MCF 10A (cell line): Measurements from ENCODE around the gene ADAMTS2. TPM values are rescaled to one million over a fixed set of nuclear protein-coding genes. Genes with fewer than 3 reads are reported as not detected.
A peak's percentile ranks its signal among the peaks of the same experiment; 100 is the strongest.

Experiments used
- BruUV-seq: library from RNA; stranded (reverse); fragments of 400-500 nt; replicated peaks from 2 replicates; lab custom pipeline; 2021; lab: Mats Ljungman, UMichigan
- CTCF ChIA-PET: fragments of 300-600 bp; sonication (Branson Sonifier 250); formaldehyde crosslinking; extraction: SDS; loops from one replicate; lab custom pipeline; 2021; ENCODE audit warnings: antibody characterized with exemption, inconsistent platforms; lab: Yijun Ruan, JAX
- POLR2A ChIA-PET: fragments of 300-600, 350-650 bp; sonication (Branson Sonifier 250); formaldehyde crosslinking; extraction: SDS; loops from one replicate; lab custom pipeline; 2020; ENCODE audit warnings: antibody characterized with exemption, inconsistent platforms; lab: Yijun Ruan, JAX
- DNase-seq: peaks from one replicate; pipeline ENCODE4 v3.0.0-alpha.2; 2018; ENCODE audit not compliant: unreplicated experiment
- H3K27ac Mint-ChIP-seq: one replicate; pipeline ENCODE4 v1.8.0; 2022; ENCODE audit warnings: mild to moderate bottlenecking, low read depth, mixed read lengths; ENCODE audit not compliant: unreplicated experiment
- H3K27me3 Mint-ChIP-seq: one replicate; pipeline ENCODE4 v1.8.0; 2022; ENCODE audit warnings: mixed read lengths; ENCODE audit not compliant: insufficient read depth, unreplicated experiment
- H3K36me3 Mint-ChIP-seq: one replicate; pipeline ENCODE4 v1.8.0; 2022; ENCODE audit warnings: mild to moderate bottlenecking, moderate library complexity, mixed read lengths; ENCODE audit not compliant: insufficient read depth, unreplicated experiment
- H3K4me1 Mint-ChIP-seq: one replicate; pipeline ENCODE4 v1.8.0; 2022; ENCODE audit warnings: mixed read lengths; ENCODE audit not compliant: insufficient read depth, unreplicated experiment
- H3K4me3 Mint-ChIP-seq: one replicate; pipeline ENCODE4 v1.8.0; 2022; ENCODE audit warnings: mild to moderate bottlenecking, moderate library complexity, mixed read lengths; ENCODE audit not compliant: unreplicated experiment
- H3K9me3 Mint-ChIP-seq: one replicate; pipeline ENCODE4 v1.8.0; 2022; ENCODE audit warnings: mixed read lengths; ENCODE audit not compliant: unreplicated experiment
- intact Hi-C: fragments of 100-400 bp; cut with micrococcal nuclease; formaldehyde crosslinking; loops from 2 replicates; pipeline ENCODE4 v1.14.1; 2022
- total RNA-seq: library from RNA; stranded (reverse); gene quantifications from 2 replicates; pipeline ENCODE4 v1.2.3, GENCODE V29; 2022
- TF ChIP-seq, protein P1 (sequence below): fragments of 200-600 bp; IDR thresholded peaks from one replicate; pipeline ENCODE4 v1.8.0; 2022; ENCODE audit warnings: antibody characterized with exemption, mild to moderate bottlenecking; ENCODE audit not compliant: unreplicated experiment

Gene ADAMTS2
- total RNA-seq, 1 experiment from 2014 or later: not detected

DNA sequence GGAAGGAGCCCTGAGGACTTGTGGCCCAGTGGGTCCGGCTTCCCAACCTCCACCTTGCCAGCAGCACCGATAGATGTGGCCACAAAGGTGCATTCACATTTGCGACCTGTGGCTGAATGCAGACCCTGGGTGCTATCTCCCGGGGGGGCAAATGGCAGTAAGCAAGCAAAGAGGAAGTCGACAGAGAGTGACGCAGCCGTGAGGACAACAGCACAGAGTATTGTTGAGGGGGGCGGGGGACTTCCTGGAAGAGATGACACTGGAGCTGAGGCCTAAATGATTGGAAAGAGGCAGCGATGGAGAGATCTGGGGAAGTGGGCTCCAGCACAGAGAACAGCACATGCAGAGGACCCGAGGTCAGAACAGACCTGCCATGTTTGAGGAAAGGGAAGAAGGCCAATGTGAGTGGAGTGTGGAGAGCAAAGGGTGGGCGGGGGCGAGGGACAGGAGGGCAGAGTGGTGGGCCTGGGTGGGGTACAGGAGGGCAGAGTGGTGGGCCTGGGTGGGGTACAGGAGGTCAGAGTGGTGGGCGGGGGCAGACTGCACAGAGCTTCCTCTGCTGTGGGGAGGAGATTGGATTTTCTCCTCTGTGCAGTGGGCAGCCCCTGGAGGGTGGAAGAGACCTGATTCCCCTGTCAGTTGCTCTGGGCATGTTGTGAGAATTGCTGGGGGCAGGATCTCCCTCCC, 42.6 kb downstream of the ADAMTS2 start:
- TF ChIP-seq, protein P1, sequence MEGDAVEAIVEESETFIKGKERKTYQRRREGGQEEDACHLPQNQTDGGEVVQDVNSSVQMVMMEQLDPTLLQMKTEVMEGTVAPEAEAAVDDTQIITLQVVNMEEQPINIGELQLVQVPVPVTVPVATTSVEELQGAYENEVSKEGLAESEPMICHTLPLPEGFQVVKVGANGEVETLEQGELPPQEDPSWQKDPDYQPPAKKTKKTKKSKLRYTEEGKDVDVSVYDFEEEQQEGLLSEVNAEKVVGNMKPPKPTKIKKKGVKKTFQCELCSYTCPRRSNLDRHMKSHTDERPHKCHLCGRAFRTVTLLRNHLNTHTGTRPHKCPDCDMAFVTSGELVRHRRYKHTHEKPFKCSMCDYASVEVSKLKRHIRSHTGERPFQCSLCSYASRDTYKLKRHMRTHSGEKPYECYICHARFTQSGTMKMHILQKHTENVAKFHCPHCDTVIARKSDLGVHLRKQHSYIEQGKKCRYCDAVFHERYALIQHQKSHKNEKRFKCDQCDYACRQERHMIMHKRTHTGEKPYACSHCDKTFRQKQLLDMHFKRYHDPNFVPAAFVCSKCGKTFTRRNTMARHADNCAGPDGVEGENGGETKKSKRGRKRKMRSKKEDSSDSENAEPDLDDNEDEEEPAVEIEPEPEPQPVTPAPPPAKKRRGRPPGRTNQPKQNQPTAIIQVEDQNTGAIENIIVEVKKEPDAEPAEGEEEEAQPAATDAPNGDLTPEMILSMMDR: no peak
- no peak for DNase-seq
- ChIA-PET POLR2A (no interaction called here), CTCF (no interaction called here)
- Mint-ChIP-seq H3K9me3 (peaks cover 30% of the 10 kb centered on the region), H3K4me3 (no peak overlapping the region), H3K4me1 (peaks cover 33% of the 10 kb centered on the region), H3K27ac (peak overlapping the region; percentile 53), H3K36me3 (peaks cover 6% of the 10 kb centered on the region), H3K27me3 (no peaks in the 10 kb centered on the region)
- no TSS peak for BruUV-seq
- intact Hi-C loops: no loop called here

DNA sequence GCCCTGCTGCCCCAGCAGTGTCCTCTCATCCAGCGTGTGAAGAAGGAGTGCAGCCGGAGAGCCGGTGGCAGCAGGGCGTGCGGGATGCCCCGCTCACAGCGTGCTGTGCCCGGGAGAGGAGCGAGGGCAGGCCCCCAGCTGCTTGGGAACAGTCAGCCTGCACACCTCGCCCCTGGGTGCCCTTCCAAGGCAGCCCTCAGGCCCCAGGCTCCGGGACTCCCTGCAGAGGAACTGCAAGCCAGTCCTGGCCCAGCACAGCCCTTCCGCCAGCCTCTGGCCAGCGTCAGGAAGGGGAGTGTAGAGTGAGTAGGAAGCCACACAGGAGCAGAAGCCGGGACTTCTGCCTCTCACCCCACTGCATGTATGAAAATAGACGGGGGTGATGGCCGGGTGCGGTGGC, 43.5 kb downstream of the ADAMTS2 start:
- H3K9me3 Mint-ChIP-seq: peaks cover 26% of the 10 kb centered on the region
- DNase-seq: no peak
- CTCF ChIA-PET: no interaction called here
- BruUV-seq: no TSS peak
- intact Hi-C loops: no loop called here
- TF ChIP-seq, protein P1: no peak
- no peak overlapping the region for H3K4me3 Mint-ChIP-seq
- POLR2A ChIA-PET: no interaction called here
- no peaks in the 10 kb centered on the region for H3K27me3 Mint-ChIP-seq
- H3K4me1 Mint-ChIP-seq: peaks cover 33% of the 10 kb centered on the region
- no peak overlapping the region for H3K27ac Mint-ChIP-seq
- H3K36me3 Mint-ChIP-seq: peaks cover 6% of the 10 kb centered on the region

- Mint-ChIP-seq H3K27me3 (no peaks in the 10 kb centered on the region), H3K36me3 (peaks cover 6% of the 10 kb centered on the region), H3K9me3 (peaks cover 26% of the 10 kb centered on the region), H3K4me1 (peaks cover 29% of the 10 kb centered on the region), H3K4me3 (no peak overlapping the region), H3K27ac (no peak overlapping the region)
- TF ChIP-seq, protein P1: no peak
- intact Hi-C loops: no loop called here
- POLR2A ChIA-PET: interaction anchor here (0.9 kb wide), 1 partner anchor 11 kb away, joined by 3 read pairs; no protein-coding TSS in a partner anchor
- CTCF ChIA-PET: interaction anchor here (0.6 kb wide), 1 partner anchor 749 kb away, joined by 6 read pairs; no protein-coding TSS in a partner anchor
- no TSS peak for BruUV-seq
- no peak for DNase-seq
These were observed 43.9 kb downstream of the ADAMTS2 start for GRCh38 chr5:179301376-179301775.

- Mint-ChIP-seq H3K9me3 (peaks cover 26% of the 10 kb centered on the region), H3K4me1 (peaks cover 23% of the 10 kb centered on the region), H3K27me3 (no peaks in the 10 kb centered on the region), H3K4me3 (no peak overlapping the region), H3K36me3 (no peaks in the 10 kb centered on the region), H3K27ac (no peak overlapping the region)
- ChIA-PET CTCF (interaction anchor here (0.6 kb wide), 1 partner anchor 748 kb away, joined by 6 read pairs; no protein-coding TSS in a partner anchor), POLR2A (interaction anchor here (0.9 kb wide), 1 partner anchor 11 kb away, joined by 3 read pairs; no protein-coding TSS in a partner anchor)
- intact Hi-C loops: no loop called here
- no peak for DNase-seq
- BruUV-seq: no TSS peak
- TF ChIP-seq, protein P1: no peak
These were observed 44.6 kb downstream of the ADAMTS2 start for GRCh38 chr5:179300581-179301180.
